ENCODE data around the gene SORCS2.

DNA sequence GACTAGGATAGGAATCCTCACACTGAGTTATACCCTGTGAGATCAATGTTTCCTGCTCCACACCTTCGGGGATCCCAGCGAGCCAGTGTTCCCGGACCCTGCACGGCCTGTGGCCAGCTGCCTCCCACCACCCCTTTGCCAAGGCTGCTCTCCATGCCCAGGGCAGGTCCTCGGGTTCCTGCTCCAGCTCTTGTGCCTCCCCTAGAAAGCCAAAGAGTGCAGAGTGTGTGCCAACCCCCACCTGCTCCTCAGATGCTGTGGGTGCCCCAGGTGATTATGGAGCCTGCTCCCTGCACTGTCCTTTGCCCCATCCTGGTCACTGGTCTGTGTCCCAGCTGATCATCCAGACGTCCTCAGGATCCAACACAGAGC, 500.9 kb downstream of the SORCS2 start:
- TF ChIP-seq, protein P1, sequence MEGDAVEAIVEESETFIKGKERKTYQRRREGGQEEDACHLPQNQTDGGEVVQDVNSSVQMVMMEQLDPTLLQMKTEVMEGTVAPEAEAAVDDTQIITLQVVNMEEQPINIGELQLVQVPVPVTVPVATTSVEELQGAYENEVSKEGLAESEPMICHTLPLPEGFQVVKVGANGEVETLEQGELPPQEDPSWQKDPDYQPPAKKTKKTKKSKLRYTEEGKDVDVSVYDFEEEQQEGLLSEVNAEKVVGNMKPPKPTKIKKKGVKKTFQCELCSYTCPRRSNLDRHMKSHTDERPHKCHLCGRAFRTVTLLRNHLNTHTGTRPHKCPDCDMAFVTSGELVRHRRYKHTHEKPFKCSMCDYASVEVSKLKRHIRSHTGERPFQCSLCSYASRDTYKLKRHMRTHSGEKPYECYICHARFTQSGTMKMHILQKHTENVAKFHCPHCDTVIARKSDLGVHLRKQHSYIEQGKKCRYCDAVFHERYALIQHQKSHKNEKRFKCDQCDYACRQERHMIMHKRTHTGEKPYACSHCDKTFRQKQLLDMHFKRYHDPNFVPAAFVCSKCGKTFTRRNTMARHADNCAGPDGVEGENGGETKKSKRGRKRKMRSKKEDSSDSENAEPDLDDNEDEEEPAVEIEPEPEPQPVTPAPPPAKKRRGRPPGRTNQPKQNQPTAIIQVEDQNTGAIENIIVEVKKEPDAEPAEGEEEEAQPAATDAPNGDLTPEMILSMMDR (conservative IDR thresholded peaks at IDR 0.05; ENCODE audit: low read depth, low read length): no peak
- no peak for TF ChIP-seq SMC3 (IDR thresholded peaks at IDR 0.05; ENCODE audit: low read depth, low read length)
- TF ChIP-seq POLR2A (IDR thresholded peaks at IDR 0.05; ENCODE audit: low read depth, low read length): no peak
- no peak for TF ChIP-seq CEBPB (IDR thresholded peaks at IDR 0.05; ENCODE audit: low read depth, low read length)
- TF ChIP-seq BHLHE40 (IDR thresholded peaks at IDR 0.05; ENCODE audit: low read depth, low read length): no peak
- no peak for TF ChIP-seq MAFK (IDR thresholded peaks at IDR 0.05; ENCODE audit: low read depth, low read length)
